Measurements from ENCODE around the gene PDE6B.
A peak's percentile ranks its signal among the peaks of the same experiment; 100 is the strongest.

PDE6B gene

DNA sequence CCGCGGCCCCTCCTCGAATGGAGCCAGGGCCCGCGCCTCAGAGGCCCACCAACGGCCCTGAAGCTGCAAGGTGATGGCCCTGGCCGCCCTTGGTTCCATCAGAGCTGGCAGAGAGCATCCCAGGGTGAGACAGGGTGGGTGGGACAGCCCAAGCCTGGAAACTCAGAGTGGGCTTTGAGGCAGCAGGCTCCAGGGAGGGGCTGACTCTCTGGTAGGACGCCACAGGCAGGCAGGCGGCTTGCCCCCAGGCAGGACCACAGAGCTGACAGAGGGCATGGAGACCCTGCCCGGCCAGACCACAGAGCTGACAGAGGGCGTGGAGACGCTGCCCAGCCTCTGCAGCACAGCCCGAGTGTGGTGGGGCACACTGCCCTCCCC lies 53.7 kb downstream of the PDE6B start:
- H3K4me1 ChIP-seq (ENCODE audit: control insufficient read depth in 1 of 2, insufficient read depth in 2 of 2, low read length in 2 of 2), result peaks cover 61 to 70% of the 10 kb centered on the region in 2 donors
- no peaks in the 10 kb centered on the region for H3K27me3 ChIP-seq (ENCODE audit: control insufficient read depth in 1 of 2, insufficient read depth in 2 of 2, low read length in 2 of 2)
- H3K9ac ChIP-seq (ENCODE audit: low read depth in 1 of 2, low read length in 2 of 2), result no peak overlapping the region
- H3K36me3 ChIP-seq (ENCODE audit: control insufficient read depth in 1 of 2, insufficient read depth in 2 of 2, low read length in 2 of 2), result no peaks in the 10 kb centered on the region
- no peaks in the 10 kb centered on the region for H3K9me3 ChIP-seq (ENCODE audit: control insufficient read depth in 1 of 2, low read length in 2 of 2)
- no peak overlapping the region for H3K4me3 ChIP-seq (ENCODE audit: low read depth in 1 of 2, low read length in 2 of 2)
- H3K27ac ChIP-seq (ENCODE audit: low read depth, low read length), result no peak overlapping the region

DNA sequence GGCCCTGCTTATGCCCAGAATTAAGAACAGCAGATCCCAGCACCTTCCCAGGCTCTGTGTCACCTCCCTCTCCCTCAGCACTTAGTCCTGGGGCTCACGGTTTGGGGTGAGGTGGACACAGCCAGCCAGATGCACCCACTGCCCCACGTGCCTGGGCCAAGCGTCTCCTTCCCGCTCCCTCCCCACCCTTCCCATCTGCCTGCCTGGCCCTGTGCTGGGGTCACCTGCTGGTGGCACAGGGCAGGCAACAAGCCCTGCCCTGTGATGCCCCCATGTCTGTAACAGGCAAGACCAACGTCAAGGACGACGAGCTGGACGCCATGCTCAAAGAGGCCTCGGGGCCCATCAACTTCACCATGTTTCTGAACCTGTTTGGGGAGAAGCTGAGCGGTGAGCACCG lies 54.3 kb downstream of the PDE6B start:
- H3K9me3 ChIP-seq (ENCODE audit: control insufficient read depth in 1 of 2, low read length in 2 of 2), result no peaks in the 10 kb centered on the region
- no peaks in the 10 kb centered on the region for H3K36me3 ChIP-seq (ENCODE audit: control insufficient read depth in 1 of 2, insufficient read depth in 2 of 2, low read length in 2 of 2)
- H3K4me3 ChIP-seq (ENCODE audit: low read depth in 1 of 2, low read length in 2 of 2), result no peak overlapping the region
- peaks cover 62 to 73% of the 10 kb centered on the region in 2 donors for H3K4me1 ChIP-seq (ENCODE audit: control insufficient read depth in 1 of 2, insufficient read depth in 2 of 2, low read length in 2 of 2)
- no peak overlapping the region for H3K9ac ChIP-seq (ENCODE audit: low read depth in 1 of 2, low read length in 2 of 2)
- no peak overlapping the region for H3K27ac ChIP-seq (ENCODE audit: low read depth, low read length)
- H3K27me3 ChIP-seq (ENCODE audit: control insufficient read depth in 1 of 2, insufficient read depth in 2 of 2, low read length in 2 of 2), result no peaks in the 10 kb centered on the region

DNA sequence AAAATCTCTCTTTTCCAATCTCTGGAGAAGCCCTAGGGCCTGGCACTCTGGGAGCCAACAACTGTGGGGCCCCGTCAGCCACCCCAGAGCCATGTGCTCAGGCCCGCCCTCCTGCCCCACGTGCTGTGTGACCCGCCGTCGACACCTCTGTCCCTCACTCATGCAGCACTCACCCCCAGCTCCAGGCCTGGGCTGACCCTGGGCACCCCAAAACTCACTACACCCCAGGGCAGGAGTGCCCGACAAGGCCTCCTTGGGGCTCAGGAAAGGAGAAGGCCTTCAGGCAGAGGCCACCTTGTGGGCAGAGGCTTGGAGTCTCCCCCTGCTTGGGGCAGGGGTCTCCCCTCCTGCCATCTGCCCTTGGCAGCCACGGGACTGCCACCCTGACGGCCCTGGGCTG lies 54.7 kb downstream of the PDE6B start:
- no peak overlapping the region for H3K9ac ChIP-seq (ENCODE audit: low read depth in 1 of 2, low read length in 2 of 2)
- no peak overlapping the region for H3K4me3 ChIP-seq (ENCODE audit: low read depth in 1 of 2, low read length in 2 of 2)
- peaks cover 61 to 69% of the 10 kb centered on the region in 2 donors for H3K4me1 ChIP-seq (ENCODE audit: control insufficient read depth in 1 of 2, insufficient read depth in 2 of 2, low read length in 2 of 2)
- no peaks in the 10 kb centered on the region for H3K36me3 ChIP-seq (ENCODE audit: control insufficient read depth in 1 of 2, insufficient read depth in 2 of 2, low read length in 2 of 2)
- H3K9me3 ChIP-seq (ENCODE audit: control insufficient read depth in 1 of 2, low read length in 2 of 2), result no peaks in the 10 kb centered on the region
- H3K27ac ChIP-seq (ENCODE audit: low read depth, low read length), result no peak overlapping the region
- H3K27me3 ChIP-seq (ENCODE audit: control insufficient read depth in 1 of 2, insufficient read depth in 2 of 2, low read length in 2 of 2), result no peaks in the 10 kb centered on the region

DNA sequence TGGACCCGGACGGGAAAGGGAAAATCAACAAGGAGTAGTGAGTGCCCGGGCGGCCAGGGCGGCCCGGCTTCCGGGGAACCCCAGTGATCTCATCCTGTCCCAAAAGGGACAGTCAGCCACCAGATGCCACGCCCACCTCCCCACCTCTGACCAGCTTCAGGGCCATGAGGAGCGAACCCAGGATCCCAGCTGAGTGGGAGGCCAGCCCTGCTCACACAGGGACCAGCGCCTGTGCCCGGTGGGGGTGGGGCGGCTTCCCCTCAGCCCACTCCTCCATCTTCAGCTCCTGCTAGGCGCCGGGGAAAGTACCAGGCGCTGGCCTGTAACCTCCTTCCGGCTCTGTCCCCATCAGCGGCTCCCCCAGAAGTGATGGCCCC lies 55.2 kb downstream of the PDE6B start:
- H3K4me1 ChIP-seq (ENCODE audit: control insufficient read depth in 1 of 2, insufficient read depth in 2 of 2, low read length in 2 of 2), result peaks cover 56 to 65% of the 10 kb centered on the region in 2 donors
- no peak overlapping the region for H3K27ac ChIP-seq (ENCODE audit: low read depth, low read length)

GRCh38 chr4:680928-681645 lies 55.7 kb downstream of the PDE6B start:
- peak overlapping the region; percentile 43 to 58 for H3K4me3 ChIP-seq (ENCODE audit: low read depth in 1 of 2, low read length in 2 of 2)
- no peak overlapping the region for H3K27ac ChIP-seq (ENCODE audit: low read depth, low read length)
- no peaks in the 10 kb centered on the region for H3K36me3 ChIP-seq (ENCODE audit: control insufficient read depth in 1 of 2, insufficient read depth in 2 of 2, low read length in 2 of 2)
- no peaks in the 10 kb centered on the region for H3K9me3 ChIP-seq (ENCODE audit: control insufficient read depth in 1 of 2, low read length in 2 of 2)
- peaks cover 52 to 60% of the 10 kb centered on the region in 2 donors for H3K4me1 ChIP-seq (ENCODE audit: control insufficient read depth in 1 of 2, insufficient read depth in 2 of 2, low read length in 2 of 2)
- H3K27me3 ChIP-seq (ENCODE audit: control insufficient read depth in 1 of 2, insufficient read depth in 2 of 2, low read length in 2 of 2), result no peaks in the 10 kb centered on the region
- H3K9ac ChIP-seq (ENCODE audit: low read depth in 1 of 2, low read length in 2 of 2), result no peak overlapping the region

More for the DNA sequence above, 55.2 kb downstream of the PDE6B start:
- Histone ChIP-seq H3K9me3 (ENCODE audit: control insufficient read depth in 1 of 2, low read length in 2 of 2) (no peaks in the 10 kb centered on the region), H3K27me3 (ENCODE audit: control insufficient read depth in 1 of 2, insufficient read depth in 2 of 2, low read length in 2 of 2) (no peaks in the 10 kb centered on the region), H3K36me3 (ENCODE audit: control insufficient read depth in 1 of 2, insufficient read depth in 2 of 2, low read length in 2 of 2) (no peaks in the 10 kb centered on the region), H3K4me3 (ENCODE audit: low read depth in 1 of 2, low read length in 2 of 2) (peak overlapping the region; percentile 43 to 58), H3K9ac (ENCODE audit: low read depth in 1 of 2, low read length in 2 of 2) (no peak overlapping the region)

- H3K9me3 ChIP-seq (ENCODE audit: control insufficient read depth in 1 of 2, low read length in 2 of 2), result no peaks in the 10 kb centered on the region
- peak overlapping the region; percentile 12 to 54 for H3K9ac ChIP-seq (ENCODE audit: low read depth in 1 of 2, low read length in 2 of 2)
- H3K4me3 ChIP-seq (ENCODE audit: low read depth in 1 of 2, low read length in 2 of 2), result peak overlapping the region in 1 of 2 donors; percentile 48
- peaks cover 54 to 58% of the 10 kb centered on the region in 2 donors for H3K4me1 ChIP-seq (ENCODE audit: control insufficient read depth in 1 of 2, insufficient read depth in 2 of 2, low read length in 2 of 2)
- H3K36me3 ChIP-seq (ENCODE audit: control insufficient read depth in 1 of 2, insufficient read depth in 2 of 2, low read length in 2 of 2), result no peaks in the 10 kb centered on the region
- H3K27me3 ChIP-seq (ENCODE audit: control insufficient read depth in 1 of 2, insufficient read depth in 2 of 2, low read length in 2 of 2), result no peaks in the 10 kb centered on the region
- no peak overlapping the region for H3K27ac ChIP-seq (ENCODE audit: low read depth, low read length)
These were observed 56.5 kb downstream of the PDE6B start for GRCh38 chr4:681736-682451.

GRCh38 chr4:682490-683172 lies 57.3 kb downstream of the PDE6B start:
- H3K4me3 ChIP-seq (ENCODE audit: low read depth in 1 of 2, low read length in 2 of 2), result peak overlapping the region in 1 of 2 donors; percentile 48
- peak overlapping the region; percentile 12 to 54 for H3K9ac ChIP-seq (ENCODE audit: low read depth in 1 of 2, low read length in 2 of 2)
- H3K27me3 ChIP-seq (ENCODE audit: control insufficient read depth in 1 of 2, insufficient read depth in 2 of 2, low read length in 2 of 2), result no peaks in the 10 kb centered on the region

GRCh38 chr4:683247-683897 lies 58.0 kb downstream of the PDE6B start:
- no peak overlapping the region for H3K4me3 ChIP-seq (ENCODE audit: low read depth in 1 of 2, low read length in 2 of 2)
- H3K4me1 ChIP-seq (ENCODE audit: control insufficient read depth in 1 of 2, insufficient read depth in 2 of 2, low read length in 2 of 2), result peaks cover 53 to 61% of the 10 kb centered on the region in 2 donors
- H3K27ac ChIP-seq (ENCODE audit: low read depth, low read length), result no peak overlapping the region
- H3K9ac ChIP-seq (ENCODE audit: low read depth in 1 of 2, low read length in 2 of 2), result no peak overlapping the region
- no peaks in the 10 kb centered on the region for H3K9me3 ChIP-seq (ENCODE audit: control insufficient read depth in 1 of 2, low read length in 2 of 2)
- H3K27me3 ChIP-seq (ENCODE audit: control insufficient read depth in 1 of 2, insufficient read depth in 2 of 2, low read length in 2 of 2), result no peaks in the 10 kb centered on the region
- H3K36me3 ChIP-seq (ENCODE audit: control insufficient read depth in 1 of 2, insufficient read depth in 2 of 2, low read length in 2 of 2), result no peaks in the 10 kb centered on the region

More at GRCh38 chr4:682490-683172, 57.3 kb downstream of the PDE6B start:
- Histone ChIP-seq H3K27ac (ENCODE audit: low read depth, low read length) (no peak overlapping the region), H3K9me3 (ENCODE audit: control insufficient read depth in 1 of 2, low read length in 2 of 2) (no peaks in the 10 kb centered on the region), H3K4me1 (ENCODE audit: control insufficient read depth in 1 of 2, insufficient read depth in 2 of 2, low read length in 2 of 2) (peaks cover 53 to 61% of the 10 kb centered on the region in 2 donors), H3K36me3 (ENCODE audit: control insufficient read depth in 1 of 2, insufficient read depth in 2 of 2, low read length in 2 of 2) (no peaks in the 10 kb centered on the region)

GRCh38 chr4:683982-684622 lies 58.7 kb downstream of the PDE6B start:
- Histone ChIP-seq H3K27ac (ENCODE audit: low read depth, low read length) (no peak overlapping the region), H3K9me3 (ENCODE audit: control insufficient read depth in 1 of 2, low read length in 2 of 2) (no peaks in the 10 kb centered on the region), H3K9ac (ENCODE audit: low read depth in 1 of 2, low read length in 2 of 2) (no peak overlapping the region), H3K36me3 (ENCODE audit: control insufficient read depth in 1 of 2, insufficient read depth in 2 of 2, low read length in 2 of 2) (no peaks in the 10 kb centered on the region), H3K4me1 (ENCODE audit: control insufficient read depth in 1 of 2, insufficient read depth in 2 of 2, low read length in 2 of 2) (peaks cover 50 to 61% of the 10 kb centered on the region in 2 donors), H3K4me3 (ENCODE audit: low read depth in 1 of 2, low read length in 2 of 2) (no peak overlapping the region), H3K27me3 (ENCODE audit: control insufficient read depth in 1 of 2, insufficient read depth in 2 of 2, low read length in 2 of 2) (no peaks in the 10 kb centered on the region)

Data from duodenal mucosa (tissue), 2 donors.